H1 (cell line): Measurements from ENCODE around the gene ACTRT1. TPM values are rescaled to one million over a fixed set of nuclear protein-coding genes. Genes with fewer than 3 reads are reported as not detected.

Source experiments
- CTCF ChIA-PET: fragments of 300-600 bp; sonication (Branson Sonifier 250); formaldehyde crosslinking; loops from one replicate; lab custom pipeline; 2021; ENCODE audit not compliant: partially characterized antibody; lab: Charles Lee
- POLR2A ChIA-PET: fragments of 300-600 bp; sonication (Branson Sonifier 250); formaldehyde crosslinking; loops from one replicate; lab custom pipeline; 2021; ENCODE audit warnings: inconsistent platforms; ENCODE audit not compliant: partially characterized antibody; lab: Charles Lee
- DNase-seq, 2 experiments: peaks; one replicate each; pipeline versions ENCODE4 v3.0.0 to v3.0.0-alpha.2; 2010 to 2022; ENCODE audit warnings: low spot score in 2 of 2, low read depth in 1 of 2, mixed read lengths in 1 of 2
- FAIRE-seq: peaks from 2 replicates; lab custom pipeline; 2011; peaks lifted over from hg19 to GRCh38; lab: Jason Lieb, UNC
- H2AFZ ChIP-seq: 2 replicates; pipeline ENCODE4 v1.8.1; 2012; ENCODE audit warnings: low read length, inconsistent platforms
- H2AK5ac ChIP-seq: 2 replicates; pipeline ENCODE4 v1.6.1; 2013; ENCODE audit warnings: low read depth, low read length
- H2BK120ac ChIP-seq: replicated peaks from 2 replicates; pipeline ENCODE3; 2013; ENCODE audit warnings: low read depth, low read length, inconsistent platforms
- H2BK12ac ChIP-seq: 2 replicates; pipeline ENCODE4 v1.6.1; 2013; ENCODE audit warnings: low read depth, low read length
- H2BK15ac ChIP-seq: 2 replicates; pipeline ENCODE4 v1.6.1; 2013; ENCODE audit warnings: low read length
- H2BK20ac ChIP-seq: 2 replicates; pipeline ENCODE4 v1.6.1; 2013; ENCODE audit warnings: low read length
- H2BK5ac ChIP-seq: 2 replicates; pipeline ENCODE4 v1.6.1; 2013; ENCODE audit warnings: low read depth, low read length
- H3K14ac ChIP-seq: 2 replicates; pipeline ENCODE4 v1.6.1; 2013; ENCODE audit warnings: inconsistent platforms; ENCODE audit not compliant: insufficient read length
- H3K18ac ChIP-seq: 2 replicates; pipeline ENCODE4 v1.6.1; 2013; ENCODE audit warnings: low read length; ENCODE audit errors: extremely low read depth
- H3K23ac ChIP-seq: 2 replicates; pipeline ENCODE4 v1.6.1; 2013; ENCODE audit warnings: inconsistent platforms; ENCODE audit not compliant: insufficient read length
- H3K23me2 ChIP-seq: 2 replicates; pipeline ENCODE4 v1.6.1; 2013; ENCODE audit warnings: low read depth, low read length
- H3K27ac ChIP-seq: 2 replicates; pipeline ENCODE4 v1.6.1; 2011; ENCODE audit warnings: low read depth, low read length, inconsistent platforms
- H3K27me3 ChIP-seq, 4 experiments: replicated peaks in 1 of 4; 1 replicate in 1 of 4; 2 replicates in 3 of 4; pipeline versions ENCODE4 v1.6.1 to v1.8.1; 2011 to 2013; ENCODE audit warnings: low read length in 3 of 4, mild to moderate bottlenecking in 3 of 4, inconsistent platforms in 2 of 4, mixed read lengths in 2 of 4, moderate library complexity in 1 of 4; ENCODE audit not compliant: control insufficient read depth in 3 of 4, insufficient read depth in 3 of 4; ENCODE audit errors: extremely low read depth in 1 of 4
- H3K36me3 ChIP-seq, 4 experiments: 2 replicates each; pipeline versions ENCODE4 v1.6.1 to v1.8.1; 2011 to 2013; ENCODE audit warnings: mild to moderate bottlenecking in 4 of 4, low read length in 3 of 4, moderate library complexity in 2 of 4, control low read depth in 1 of 4, inconsistent platforms in 1 of 4; ENCODE audit not compliant: insufficient read depth in 4 of 4, control insufficient read depth in 2 of 4
- H3K4ac ChIP-seq: replicated peaks from 2 replicates; pipeline ENCODE3; 2013; ENCODE audit warnings: low read length, low read depth, mixed read lengths, inconsistent platforms; ENCODE audit not compliant: insufficient read length
- H3K4me1 ChIP-seq, 4 experiments: replicated peaks in 1 of 4; 1 replicate in 1 of 4; 2 replicates in 3 of 4; pipeline versions ENCODE4 v1.6.1 to v1.8.1; 2011 to 2013; ENCODE audit warnings: low read length in 3 of 4, inconsistent platforms in 2 of 4, mixed read lengths in 1 of 4; ENCODE audit not compliant: insufficient read depth in 4 of 4, control insufficient read depth in 3 of 4
- H3K4me2 ChIP-seq, 2 experiments: 2 replicates each; pipeline versions ENCODE4 v1.6.1 to v1.8.1; 2011 to 2013; ENCODE audit warnings: low read depth in 2 of 2, low read length in 2 of 2, control low read depth in 1 of 2, inconsistent platforms in 1 of 2, mild to moderate bottlenecking in 1 of 2; ENCODE audit not compliant: insufficient read depth in 1 of 2
- H3K4me3 ChIP-seq, 4 experiments: fragments of 200-600, 300-600 bp in 1 of 4; sonication (generic), shearing (Covaris generic), sonication (Bioruptor Twin) in 1 of 4; 2 replicates each; pipeline versions ENCODE4 v1.5.1 to v1.8.1; 2011 to 2016; ENCODE audit warnings: low read length in 4 of 4, low read depth in 3 of 4, control low read depth in 2 of 4, inconsistent platforms in 2 of 4, mild to moderate bottlenecking in 2 of 4, mixed read lengths in 1 of 4, moderate library complexity in 1 of 4; ENCODE audit not compliant: insufficient read depth in 2 of 4; ENCODE audit errors: extremely low read depth in 1 of 4
- H3K56ac ChIP-seq: replicated peaks from 2 replicates; pipeline ENCODE3; 2013; ENCODE audit warnings: low read depth, mild to moderate bottlenecking, mixed read lengths, low read length, inconsistent platforms; ENCODE audit not compliant: insufficient read length
- H3K79me1 ChIP-seq: 2 replicates; pipeline ENCODE4 v1.6.1; 2013; ENCODE audit warnings: low read depth, low read length, control low read depth
- H3K79me2 ChIP-seq, 2 experiments: 2 replicates each; pipeline versions ENCODE4 v1.6.1 to v1.8.1; 2012 to 2013; ENCODE audit warnings: low read length in 2 of 2, mild to moderate bottlenecking in 2 of 2, inconsistent platforms in 1 of 2; ENCODE audit not compliant: insufficient read depth in 2 of 2, control insufficient read depth in 1 of 2
- H3K9ac ChIP-seq, 4 experiments: replicated peaks in 1 of 4; 1 replicate in 1 of 4; 2 replicates in 3 of 4; pipeline versions ENCODE4 v1.6.1 to v1.8.1; 2011 to 2013; ENCODE audit warnings: low read depth in 3 of 4, low read length in 3 of 4, control low read depth in 2 of 4, mild to moderate bottlenecking in 2 of 4, moderate library complexity in 2 of 4, inconsistent platforms in 1 of 4; ENCODE audit errors: extremely low read depth in 1 of 4
- H3K9me3 ChIP-seq, 2 experiments: 2 replicates each; pipeline versions ENCODE4 v1.6.1 to v1.8.1; 2012 to 2013; ENCODE audit warnings: mild to moderate bottlenecking in 2 of 2, moderate library complexity in 2 of 2, control low read depth in 1 of 2, inconsistent platforms in 1 of 2, low read depth in 1 of 2, low read length in 1 of 2, mixed read lengths in 1 of 2; ENCODE audit not compliant: insufficient read depth in 2 of 2
- H4K20me1 ChIP-seq, 2 experiments: replicated peaks in 1 of 2; 2 replicates each; pipeline versions ENCODE3 to v1.8.1; 2011 to 2013; ENCODE audit warnings: inconsistent platforms in 2 of 2, low read length in 2 of 2, mild to moderate bottlenecking in 1 of 2; ENCODE audit not compliant: insufficient read depth in 2 of 2, control insufficient read depth in 1 of 2
- H4K5ac ChIP-seq: 2 replicates; pipeline ENCODE4 v1.6.1; 2013; ENCODE audit warnings: low read length, low read depth, mixed read lengths, inconsistent platforms; ENCODE audit not compliant: insufficient read length
- H4K8ac ChIP-seq: 2 replicates; pipeline ENCODE4 v1.8.0; 2013; ENCODE audit warnings: mild to moderate bottlenecking, moderate library complexity, low read length, inconsistent platforms; ENCODE audit not compliant: insufficient read depth; ENCODE audit errors: extremely low read depth
- H4K91ac ChIP-seq: replicated peaks from 2 replicates; pipeline ENCODE3; 2013; ENCODE audit warnings: low read length, mixed read lengths, inconsistent platforms; ENCODE audit not compliant: insufficient read length
- CEBPB ChIP-seq: IDR thresholded peaks from 2 replicates; pipeline ENCODE4 v1.6.1; 2012; ENCODE audit warnings: low read depth, low read length
- KDM1A ChIP-seq: fragments of 200-600, 300-600 bp; sonication (generic); IDR thresholded peaks from 2 replicates; pipeline ENCODE4 v1.7.1; 2016; ENCODE audit warnings: mild to moderate bottlenecking, low read length, borderline replicate concordance
- NANOG ChIP-seq: IDR thresholded peaks from 2 replicates; pipeline ENCODE4 v1.6.1; 2011; ENCODE audit warnings: low read length, low read depth, mild to moderate bottlenecking, inconsistent platforms; ENCODE audit not compliant: insufficient read depth, poor library complexity, severe bottlenecking
- WGBS, 2 experiments: shearing (Covaris generic) in 1 of 2; methylation state at CpG; one replicate each; pipeline versions ENCODE4 v1.1.6 to v1.1.7; 2013 to 2015; ENCODE audit warnings: low lambda C conversion rate in 2 of 2, mixed read lengths in 2 of 2, inconsistent platforms in 1 of 2, low coverage in 1 of 2, missing lambda C conversion rate in 1 of 2; ENCODE audit not compliant: insufficient replicate concordance in 2 of 2, insufficient coverage in 1 of 2, insufficient read length in 1 of 2; ENCODE audit errors: extremely low coverage in 1 of 2, missing lambda C conversion rate in 1 of 2; 5-methylcytosine and 5-hydroxymethylcytosine counted together
- polyA plus RNA-seq, 7 experiments: library from polyadenylated mRNA; depleted of rRNA in 3 of 7; stranded (reverse) in 5 of 7; unstranded in 2 of 7; fragments of >200 nt in 5 of 7; fragments of 200-250 nt in 2 of 7; gene quantifications; 1 replicate in 5 of 7; 2 replicates in 1 of 7; 4 replicates in 1 of 7; pipeline versions ENCODE4 v1.2.1 to v1.2.3, GENCODE V29; 2011 to 2013; ENCODE audit warnings: missing spikeins in 2 of 7, mixed read lengths in 2 of 7
- total RNA-seq: library from RNA; stranded (reverse); fragmentation: NEBNext Ultra II Directional; extraction: Animal tissue kit (Norgen Biotek cat#: 25700); gene quantifications from 2 replicates; pipeline ENCODE4 v1.2.1, GENCODE V29; 2021

Gene ACTRT1
- total and polyA plus RNA-seq, 2 of the 8 experiments (the other 6 are each of a cell fraction or from before 2014, with no cell fraction given) = 0.08 TPM; not detected in 1

DNA sequence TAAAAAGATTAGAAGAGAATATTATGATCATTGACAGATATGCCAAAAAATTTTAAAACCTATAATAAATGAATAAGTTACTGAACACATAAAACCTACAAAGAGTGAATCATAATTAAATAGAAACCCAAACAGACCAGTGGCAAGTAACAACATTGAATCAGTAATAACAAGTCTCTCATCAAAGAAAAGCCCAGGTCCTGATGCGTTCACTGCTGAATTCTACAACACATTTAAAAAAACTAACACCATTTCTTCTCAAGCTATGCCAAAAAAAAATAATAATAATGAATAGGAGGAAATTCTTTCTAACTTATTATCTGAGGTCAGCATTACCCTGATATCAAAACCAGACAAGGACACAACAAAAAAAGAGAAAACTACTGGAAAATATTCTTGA, 30.6 kb downstream of the ACTRT1 start:
- DNase-seq = no peak
- TF ChIP-seq CEBPB (no peak), KDM1A (no peak), NANOG (no peak)
- TF ChIP-seq, all 59 proteins: peak for 0
- no peak overlapping the region for H2BK12ac ChIP-seq
- ChIA-PET POLR2A (no interaction called here), CTCF (no interaction called here)
- H3K4me1 ChIP-seq = no peaks in the 10 kb centered on the region
- no peak overlapping the region for H4K8ac ChIP-seq
- H4K5ac ChIP-seq = no peak overlapping the region
- no peaks in the 10 kb centered on the region for H4K20me1 ChIP-seq
- H3K79me2 ChIP-seq = no peaks in the 10 kb centered on the region
- no peak overlapping the region for H3K4me3 ChIP-seq
- H4K91ac ChIP-seq = no peak overlapping the region
- H3K23me2 ChIP-seq = no peaks in the 10 kb centered on the region
- H2BK120ac ChIP-seq = no peak overlapping the region
- H2BK15ac ChIP-seq = no peak overlapping the region
- H3K18ac ChIP-seq = no peak overlapping the region
- no peak for FAIRE-seq
- no peak overlapping the region for H2BK20ac ChIP-seq
- H2AFZ ChIP-seq = no peak overlapping the region
- H2BK5ac ChIP-seq = no peak overlapping the region
- no peak overlapping the region for H3K9ac ChIP-seq
- no peak overlapping the region for H3K56ac ChIP-seq
- 100% methylated on average over 1 of the region's 1 CpG; no CpG with 5 or more reads in 1 of the 2 experiments for WGBS, 2 experiments
- H3K27me3 ChIP-seq = no peaks in the 10 kb centered on the region
- H3K36me3 ChIP-seq = no peaks in the 10 kb centered on the region
- H3K23ac ChIP-seq = no peak overlapping the region
- H3K14ac ChIP-seq = no peak overlapping the region
- no peak overlapping the region for H3K4ac ChIP-seq
- H3K27ac ChIP-seq = no peak overlapping the region
- H3K9me3 ChIP-seq = no peaks in the 10 kb centered on the region
- no peak overlapping the region for H2AK5ac ChIP-seq
- H3K79me1 ChIP-seq = no peaks in the 10 kb centered on the region
- H3K4me2 ChIP-seq = no peak overlapping the region
